Left lobe of liver (tissue), 2 donors: Measurements from ENCODE around the gene HAUS7. TPM values are rescaled to one million over a fixed set of nuclear protein-coding genes. Genes with fewer than 3 reads are reported as not detected.
A peak's percentile ranks its signal among the peaks of the same experiment; 100 is the strongest.
"Not testable (repeated sequence)": the region's sequence is repeated elsewhere in the genome, so short reads cannot be mapped to it uniquely, and the experiment has no call there.

ENCODE experiments used
- ATAC-seq: fragments of 200-7000 bp; cut with Tn5 transposase; one replicate; pipeline ENCODE4 v1.9.1; 2020; ENCODE audit warnings: mild to moderate bottlenecking, moderate library complexity
- DNase-seq: peaks from one replicate; pipeline ENCODE4 v3.0.0-alpha.2; 2020; ENCODE audit warnings: low spot score
- total RNA-seq: library from RNA; stranded (reverse); gene quantifications from one replicate; pipeline ENCODE4 v1.2.1, GENCODE V29; 2021
- donor health status: DM: no; HTN: no; CAD: no; lungs with moderate emphysema.
- donor health status: DM: no; HTN: yes; CAD: no.

The HAUS7 gene
- total RNA-seq, 1 donor from 2014 or later, result 11.2 TPM

DNA sequence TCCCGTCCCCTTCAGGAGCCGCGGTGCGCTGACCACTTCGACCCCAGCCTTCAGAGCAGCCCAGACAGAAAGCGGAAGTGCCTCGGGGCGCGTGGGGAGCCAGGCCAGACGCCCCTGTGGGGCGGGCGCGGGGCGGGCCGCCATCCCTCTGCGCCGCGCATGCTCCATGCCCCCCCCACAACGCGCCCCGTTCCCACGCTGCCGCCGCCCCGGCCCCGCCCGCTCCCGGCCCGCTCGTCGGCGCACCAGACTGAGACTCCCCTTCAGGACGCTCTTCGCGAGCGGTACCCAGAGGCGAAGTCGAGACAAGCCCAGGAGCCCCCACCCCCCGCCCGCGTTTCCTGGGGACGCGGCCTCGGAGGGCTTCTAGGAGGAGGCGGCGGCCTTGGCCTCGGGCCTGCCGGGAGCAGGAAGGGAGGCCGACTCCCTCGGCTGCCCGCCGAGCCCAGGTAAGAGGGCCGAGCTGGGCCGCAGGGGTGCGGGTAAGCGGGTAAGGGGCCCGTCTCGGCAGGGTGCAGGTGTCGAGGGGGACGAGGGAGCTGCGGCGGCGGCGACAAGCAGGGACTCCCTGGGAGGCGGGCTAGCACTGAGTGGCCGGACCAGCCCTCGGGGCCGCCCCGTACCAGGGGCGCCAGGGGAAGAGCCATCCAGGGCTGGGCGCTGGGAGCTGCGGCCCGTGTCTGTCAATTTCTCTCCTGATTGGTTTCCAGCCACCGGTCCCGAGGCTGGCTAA lies 59.0 kb downstream of the HAUS7 start, which contains the start of gene ZFP92:
ZFP92 (plus strand) TSS at position 218 of the 733 bp plus-strand sequence. CDS start 6,851 bp downstream, outside the sequence.
- peak; percentile 53 for ATAC-seq
- no peak for DNase-seq

DNA sequence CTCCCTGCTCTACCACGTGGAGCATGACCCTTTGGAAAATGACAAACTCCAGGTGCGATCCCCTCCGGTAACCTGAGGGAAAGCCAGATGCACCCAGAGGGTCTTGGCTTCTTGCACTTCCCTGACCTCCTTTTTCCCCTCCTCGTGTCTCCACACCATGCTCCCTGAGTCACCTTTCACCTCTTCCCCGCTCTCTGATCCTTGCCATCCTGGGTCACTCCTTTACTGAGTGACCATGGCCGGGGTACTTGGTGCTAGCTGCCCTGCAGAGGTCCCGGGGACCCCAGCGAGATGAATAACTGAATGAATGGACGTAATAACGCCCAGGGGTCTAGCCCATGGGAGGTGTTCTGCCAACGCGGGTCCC lies 59.5 kb downstream of the HAUS7 start:
- DNase-seq (no peak), ATAC-seq (peak; percentile 4)

DNA sequence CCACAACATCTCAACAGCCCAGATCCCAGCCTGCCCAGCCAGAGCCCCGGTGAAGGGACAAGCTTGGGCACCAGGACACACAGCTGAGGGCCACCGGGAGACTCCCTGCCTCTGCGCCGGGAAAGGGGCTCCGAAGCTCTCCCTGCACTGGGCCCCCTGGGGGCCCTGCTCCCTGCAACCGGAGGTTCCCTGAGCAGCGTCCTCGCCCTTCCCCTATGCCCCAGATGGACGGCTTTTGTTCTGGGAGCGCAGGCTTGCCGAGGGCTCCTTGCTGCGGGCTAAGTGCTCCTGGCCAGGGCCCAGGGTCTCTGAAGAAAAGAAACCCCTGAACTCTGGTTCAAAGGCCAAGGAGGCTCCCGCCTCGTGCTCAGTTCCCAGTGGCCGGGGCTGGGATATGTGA lies 60.0 kb downstream of the HAUS7 start:
- no peak for DNase-seq
- no peak for ATAC-seq

DNA sequence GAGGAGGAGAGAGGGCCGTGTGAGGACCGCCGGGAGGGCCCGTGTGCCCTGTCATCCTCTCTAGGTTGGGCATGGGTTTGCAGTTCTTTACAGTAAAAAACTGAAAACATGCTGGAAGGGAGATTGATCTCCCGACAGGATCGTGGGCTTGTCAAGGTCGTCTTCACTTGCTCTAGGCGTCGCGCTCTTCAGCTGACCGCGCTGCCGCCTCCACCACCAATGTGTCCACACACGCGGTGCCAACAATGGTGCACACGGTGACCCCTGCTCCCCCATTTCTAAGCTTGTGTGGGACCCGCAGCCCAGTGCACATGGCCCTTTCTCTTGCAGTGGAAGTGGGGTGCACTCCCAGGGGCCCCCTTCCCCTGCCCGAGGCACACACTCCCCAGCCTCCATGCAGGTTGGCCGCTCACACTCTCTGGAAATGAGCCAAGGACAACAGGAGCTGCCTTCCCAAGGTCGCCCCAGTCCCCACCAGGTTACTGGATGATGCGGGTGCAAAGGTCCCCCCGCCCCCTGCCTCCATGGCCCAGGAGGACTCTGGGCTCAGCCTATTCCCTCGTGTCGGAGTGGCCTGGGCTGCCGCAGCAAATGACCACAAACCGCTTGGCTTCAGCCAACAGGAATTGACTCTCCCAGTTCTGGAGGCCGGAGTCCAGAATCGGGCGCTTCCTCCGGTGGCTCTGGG lies 60.8 kb downstream of the HAUS7 start:
- peak; percentile 64 for ATAC-seq
- peak; percentile 55 for DNase-seq

DNA sequence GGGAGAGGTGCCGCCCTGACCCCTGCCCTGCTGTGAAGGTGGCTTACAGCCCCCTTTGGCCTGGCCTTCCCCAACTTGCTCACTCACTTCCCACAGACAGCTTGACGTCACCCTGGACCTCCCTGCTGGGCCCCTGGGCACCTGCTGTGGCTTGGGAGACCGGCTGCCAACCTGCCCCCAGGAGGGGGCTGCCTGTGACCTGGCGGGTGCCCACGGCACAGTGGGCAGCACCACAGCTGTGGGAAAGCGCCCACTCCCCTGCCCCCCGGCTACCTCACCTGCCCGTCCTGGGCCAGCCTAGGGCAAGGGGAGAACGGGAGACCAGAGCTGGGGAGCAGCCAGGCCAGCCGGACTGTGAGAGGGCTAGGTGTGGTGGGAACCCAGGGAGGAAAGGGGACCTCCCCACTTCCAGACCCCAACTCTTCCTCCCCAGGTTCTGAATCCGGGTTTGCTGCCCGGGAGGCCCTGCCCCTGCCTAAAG lies 61.5 kb downstream of the HAUS7 start:
- ATAC-seq (no peak), DNase-seq (no peak)

DNA sequence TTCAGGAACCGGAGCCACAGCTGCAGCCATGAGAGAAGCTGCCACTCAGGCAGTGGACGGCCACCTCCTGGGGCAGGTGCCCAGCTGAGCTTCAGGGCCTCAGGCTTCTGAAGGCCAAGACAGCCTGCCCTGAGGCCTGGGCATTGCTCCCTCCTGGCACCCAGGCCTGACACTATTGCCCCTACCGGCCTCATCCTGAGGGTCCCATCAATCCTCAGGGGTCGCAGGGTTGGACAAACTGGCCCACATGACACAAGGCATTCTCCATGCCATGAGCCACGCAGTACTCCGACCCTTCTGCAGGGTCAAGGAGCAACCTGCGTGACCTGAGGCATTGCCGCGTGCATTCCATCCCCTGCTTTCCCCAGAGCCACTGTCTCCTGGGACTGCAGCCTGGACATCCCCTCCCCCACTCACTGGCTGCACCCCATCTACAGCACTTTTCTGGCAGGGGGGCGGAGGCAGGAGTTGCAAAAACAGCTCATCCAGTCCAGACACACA lies 62.1 kb downstream of the HAUS7 start:
- ATAC-seq (no peak), DNase-seq (no peak)

DNA sequence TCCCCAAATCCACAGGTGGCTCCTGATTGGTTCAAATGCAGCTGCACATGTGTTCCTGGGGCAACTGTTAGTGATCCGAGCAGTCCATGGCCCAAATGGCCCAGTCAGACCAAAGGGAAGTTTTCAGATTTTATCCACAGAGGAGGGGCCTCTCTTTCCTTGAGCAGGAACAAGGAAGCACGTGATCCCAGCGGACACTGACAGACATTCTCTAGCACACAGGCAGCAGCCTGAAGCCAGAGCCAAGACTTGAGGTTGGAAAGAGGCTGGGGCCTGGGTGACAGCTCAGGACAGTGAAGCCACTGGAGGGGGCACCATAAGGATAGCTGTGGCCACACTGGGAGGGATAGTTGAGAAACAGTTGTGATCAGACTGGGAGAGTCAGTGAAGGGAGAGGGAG lies 62.6 kb downstream of the HAUS7 start:
- DNase-seq, result no peak
- ATAC-seq, result no peak

DNA sequence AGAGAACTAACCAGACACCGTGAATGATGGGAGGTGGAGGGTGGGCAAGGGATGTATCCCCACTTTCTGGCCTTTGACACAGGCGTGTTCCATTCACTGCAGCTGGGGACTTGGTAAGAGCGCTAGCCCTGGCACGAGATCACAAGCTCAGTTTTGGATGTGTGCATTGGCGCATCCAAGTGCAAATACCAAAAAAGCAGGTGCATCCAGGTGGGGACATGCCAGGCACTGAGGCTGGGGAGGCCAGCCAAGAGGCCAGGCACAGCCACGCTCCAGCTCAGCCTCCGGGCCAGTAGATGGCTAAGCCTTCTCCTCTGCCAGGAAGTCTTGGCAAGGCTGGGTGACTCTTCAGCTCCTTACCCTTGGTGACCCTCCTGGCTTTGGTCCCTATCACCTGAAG lies 63.5 kb downstream of the HAUS7 start:
- DNase-seq (no peak), ATAC-seq (peak; percentile 62)

DNA sequence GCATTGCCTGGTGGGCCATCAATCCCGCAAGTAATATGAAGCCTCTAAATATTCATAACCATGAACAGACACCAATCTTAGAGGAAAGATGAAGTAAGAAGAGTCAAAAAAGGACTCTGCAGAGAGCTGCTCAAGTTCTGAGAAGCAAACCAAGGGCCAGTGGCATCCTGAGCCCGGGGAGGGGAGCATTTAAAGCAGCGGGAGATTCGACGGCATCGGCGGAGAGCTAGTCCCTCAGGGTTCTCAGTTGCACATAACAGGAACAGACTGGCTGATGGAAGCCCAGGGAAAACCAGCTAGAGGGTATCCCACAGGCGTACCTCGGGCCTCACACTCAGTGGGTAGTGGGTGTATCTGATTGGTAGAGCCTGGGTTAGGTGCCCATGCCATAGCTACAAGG lies 64.4 kb downstream of the HAUS7 start:
- no peak for ATAC-seq
- DNase-seq, result no peak

DNA sequence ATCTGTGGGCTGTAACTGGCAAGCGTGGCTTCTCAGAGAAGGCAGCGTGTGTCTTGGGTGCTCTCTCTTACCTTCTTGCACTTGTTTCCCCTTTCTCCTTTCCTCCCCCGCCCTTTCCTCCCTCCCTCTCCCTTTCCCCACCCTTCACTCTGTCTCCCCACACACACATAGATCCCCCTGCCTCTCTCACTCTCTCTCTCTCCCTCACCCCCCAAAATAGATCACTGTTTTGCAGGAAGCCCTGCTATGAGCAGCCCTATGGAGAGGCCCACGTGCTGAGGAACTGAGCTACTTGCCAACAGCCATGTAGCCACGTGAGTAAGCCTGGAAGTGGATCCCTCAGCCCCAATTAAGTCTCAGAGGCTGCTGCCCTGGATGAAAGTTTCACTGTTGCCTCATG lies 65.0 kb downstream of the HAUS7 start:
- DNase-seq, result no peak
- no peak for ATAC-seq

DNA sequence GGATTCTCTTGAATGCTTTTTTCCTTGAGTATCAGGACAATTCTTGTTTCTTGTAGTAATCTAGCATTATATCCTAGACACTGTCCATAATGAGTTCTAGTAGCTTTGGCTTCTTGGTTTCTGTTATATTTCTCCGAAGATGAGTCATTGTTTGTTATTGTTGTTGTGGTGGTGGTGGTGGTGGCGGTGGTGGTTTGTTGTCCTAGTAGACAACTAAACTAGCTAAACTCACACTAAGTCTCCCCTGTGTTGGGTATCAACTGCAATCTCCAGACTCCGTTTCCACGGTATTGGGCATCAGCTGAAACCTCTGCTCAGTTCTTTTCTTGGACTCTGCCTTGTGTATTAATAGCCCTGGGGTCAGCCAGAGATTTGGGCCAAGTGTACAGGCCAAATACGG lies 66.0 kb downstream of the HAUS7 start:
- ATAC-seq, DNase-seq: not testable (repeated sequence)

DNA sequence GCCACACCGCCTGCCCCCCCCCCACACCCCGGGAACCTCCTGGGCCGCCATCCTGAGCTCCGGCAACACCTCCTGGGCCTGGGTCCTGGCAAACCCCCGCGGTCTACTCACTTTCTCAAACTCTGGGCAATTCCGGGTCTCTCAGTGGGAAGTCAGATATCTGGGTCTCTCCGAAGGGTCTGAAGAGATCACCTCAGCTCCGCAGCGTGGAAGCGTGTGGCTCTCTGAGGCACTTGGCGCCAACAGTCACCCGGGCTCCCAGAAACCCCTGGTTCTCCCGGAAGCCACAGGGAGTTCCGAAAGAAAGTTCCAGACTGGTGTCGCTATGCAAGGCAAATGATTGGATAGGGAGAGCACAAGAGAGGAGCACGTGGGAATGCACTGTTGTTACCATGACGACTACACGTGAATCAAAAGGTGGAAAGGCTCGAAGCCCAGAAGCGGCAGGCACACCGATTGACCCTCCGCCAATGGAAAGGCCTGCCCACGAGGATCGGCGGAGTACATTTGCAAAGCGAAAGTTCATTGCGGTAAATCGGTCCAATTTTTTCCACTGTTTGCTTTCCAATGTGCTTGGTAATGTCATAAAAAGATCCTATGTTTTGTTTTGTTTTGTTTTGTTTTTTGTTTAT lies 69.1 kb downstream of the HAUS7 start, which contains the start of gene PNMA6E:
PNMA6E (minus strand) TSS at position 218 of the 632 bp plus-strand sequence. CDS start 2,501 bp downstream, outside the sequence.
- DNase-seq, result no peak
- no peak for ATAC-seq

DNA sequence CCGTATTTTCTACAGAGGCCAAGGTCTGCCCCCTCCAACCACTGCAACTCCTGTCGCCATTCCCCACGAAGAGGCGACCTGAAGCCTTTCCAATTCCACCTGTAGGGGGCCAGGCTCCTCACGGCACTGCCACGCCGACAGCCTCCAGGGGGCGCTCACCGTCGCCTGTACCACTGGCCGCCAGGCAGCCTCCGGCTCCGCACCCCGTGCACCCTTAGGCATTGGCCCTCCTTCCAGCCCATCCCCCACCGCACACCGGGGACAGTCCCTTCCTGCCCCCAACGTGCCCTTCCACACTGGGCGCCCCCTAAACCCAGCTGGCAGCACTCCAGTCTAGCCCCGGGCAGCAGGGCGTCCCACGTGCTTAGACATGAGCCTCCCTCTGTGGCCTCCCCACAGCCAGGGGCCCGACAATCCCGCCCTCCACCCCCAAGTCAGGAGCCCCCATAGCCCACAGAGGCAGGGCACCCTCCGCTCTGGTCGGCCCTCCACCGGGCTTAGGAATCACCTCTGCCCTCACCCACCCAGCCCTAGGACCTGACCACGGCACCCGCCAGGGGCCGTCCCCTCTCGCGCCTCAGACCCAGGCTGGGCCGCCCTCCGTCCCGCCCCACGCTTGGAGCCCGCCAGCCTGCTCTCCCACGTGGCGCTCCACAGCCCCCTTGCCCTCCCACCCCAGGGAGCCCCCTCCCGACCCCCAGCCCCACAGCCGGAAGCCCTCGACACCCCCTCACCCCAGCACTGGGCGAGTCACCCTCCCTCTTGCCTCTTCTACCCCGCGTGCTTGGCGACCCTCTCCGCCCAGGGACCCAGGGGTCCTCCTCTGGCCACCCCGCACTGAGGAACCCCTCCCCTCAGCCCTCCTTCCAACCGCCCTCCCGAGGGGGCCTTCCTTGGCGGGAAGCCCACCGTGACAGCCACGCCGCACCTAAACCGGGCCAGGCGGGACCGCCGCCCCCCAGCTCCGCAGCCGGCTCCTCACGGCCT lies 69.9 kb downstream of the HAUS7 start:
- DNase-seq (no peak), ATAC-seq (peak; percentile 34)

DNA sequence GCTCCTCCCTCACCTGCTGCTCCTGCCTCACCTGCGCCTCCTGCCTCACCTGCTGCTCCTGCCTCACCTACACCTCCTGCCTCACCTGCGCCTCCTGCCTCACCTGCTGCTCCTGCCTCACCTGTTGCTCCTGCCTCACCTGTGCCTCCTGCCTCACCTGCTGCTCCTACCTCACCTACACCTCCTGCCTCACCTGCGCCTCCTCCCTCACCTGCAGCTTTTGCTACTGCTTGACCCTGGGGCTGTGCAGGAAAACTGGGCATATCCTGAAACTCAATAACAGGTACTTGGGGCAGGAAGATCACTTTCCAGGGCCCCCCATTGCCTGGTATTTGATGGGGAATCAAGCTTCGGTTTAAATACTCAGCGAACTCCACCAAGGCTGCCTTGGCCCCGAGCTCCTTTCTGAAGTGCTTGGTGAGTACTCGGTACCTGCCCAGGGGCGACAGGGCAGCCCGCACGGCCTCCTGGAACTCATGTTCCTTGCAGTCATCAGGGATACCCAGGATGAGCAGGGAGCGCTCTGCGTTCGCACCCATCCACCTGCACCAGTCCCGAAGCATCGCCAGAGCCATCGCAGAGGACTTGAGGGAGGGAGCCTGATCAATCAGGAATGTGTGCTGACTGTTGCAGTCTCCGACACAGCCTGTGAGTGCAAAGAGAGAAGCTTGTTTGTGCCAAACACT lies 72.0 kb downstream of the HAUS7 start:
- DNase-seq, result no peak
- ATAC-seq, result no peak

Other genes with a start within 250 kb of the HAUS7 start
- gene PNMA6F, start 148.8 kb downstream of the HAUS7 start, total RNA-seq, result not detected
- 11.2 TPM for gene ZNF275, start 136.4 kb downstream of the HAUS7 start, total RNA-seq
- not detected for gene PNMA6E, start 69.2 kb downstream of the HAUS7 start, total RNA-seq
- 0.45 TPM for gene ZFP92, start 59.1 kb downstream of the HAUS7 start, total RNA-seq
- gene TREX2, start 24.5 kb downstream of the HAUS7 start, total RNA-seq, result 0.23 TPM
- 88.4 TPM for gene BGN, start 24.4 kb upstream of the HAUS7 start, total RNA-seq
- gene ATP2B3, start 47.1 kb upstream of the HAUS7 start, total RNA-seq, result not detected
- 8.7 TPM for gene CCNQ, start 128.6 kb upstream of the HAUS7 start, total RNA-seq
- gene DUSP9, start 176.6 kb upstream of the HAUS7 start, total RNA-seq, result 0.60 TPM
- not detected for gene PNCK, start 203.2 kb upstream of the HAUS7 start, total RNA-seq
- gene SLC6A8, start 217.3 kb upstream of the HAUS7 start, total RNA-seq, result 3.2 TPM